HCT116 (cell line): Measurements from ENCODE around the gene TMEM141.

Experiments
- EZH2 ChIP-seq: fragments of 200-600 bp; sonication (generic); IDR thresholded peaks from 2 replicates; pipeline ENCODE4 v1.6.1; 2017; ENCODE audit warnings: antibody characterized with exemption, mixed run types
- POLR2A ChIP-seq: IDR thresholded peaks from 2 replicates; pipeline ENCODE4 v1.7.0; 2011; ENCODE audit warnings: borderline replicate concordance; ENCODE audit not compliant: insufficient read depth, insufficient read length; ENCODE audit errors: extremely low read depth
- POLR2AphosphoS5 ChIP-seq: IDR thresholded peaks from 2 replicates; pipeline ENCODE4 v1.6.1; 2011; ENCODE audit warnings: mild to moderate bottlenecking, low read depth, low read length, moderate library complexity
- RAD21 ChIP-seq: IDR thresholded peaks from 2 replicates; pipeline ENCODE4 v1.6.1; 2012; ENCODE audit warnings: low read depth, mild to moderate bottlenecking
- SIN3A ChIP-seq: IDR thresholded peaks from 2 replicates; pipeline ENCODE4 v1.6.1; 2012; ENCODE audit warnings: low read depth
- ZNF274 ChIP-seq: fragments of 200-500 bp; sonication (Bioruptor generic); IDR thresholded peaks from 2 replicates; pipeline ENCODE4 v1.6.1; 2014; ENCODE audit warnings: mild to moderate bottlenecking, low read depth, low read length, inconsistent platforms
- TF ChIP-seq, protein P1 (sequence below), 3 experiments: fragments of 200-600 bp in 1 of 3; sonication (generic) in 1 of 3; IDR thresholded peaks in 2 of 3; conservative IDR thresholded peaks in 1 of 3; 2 replicates each; pipeline ENCODE4 v1.5.1; 2012 to 2017; ENCODE audit warnings: low read depth in 2 of 3, low read length in 2 of 3, antibody characterized with exemption in 1 of 3, borderline replicate concordance in 1 of 3, control low read depth in 1 of 3, mild to moderate bottlenecking in 1 of 3, mixed read lengths in 1 of 3, mixed run types in 1 of 3, moderate library complexity in 1 of 3; ENCODE audit not compliant: insufficient read depth in 1 of 3
- TF ChIP-seq, protein P2 (sequence below): IDR thresholded peaks from 2 replicates; pipeline ENCODE4 v1.6.1; 2012
- TF ChIP-seq, protein P3 (sequence below): IDR thresholded peaks from 2 replicates; pipeline ENCODE4 v1.6.1; 2012; ENCODE audit warnings: low read depth

DNA sequence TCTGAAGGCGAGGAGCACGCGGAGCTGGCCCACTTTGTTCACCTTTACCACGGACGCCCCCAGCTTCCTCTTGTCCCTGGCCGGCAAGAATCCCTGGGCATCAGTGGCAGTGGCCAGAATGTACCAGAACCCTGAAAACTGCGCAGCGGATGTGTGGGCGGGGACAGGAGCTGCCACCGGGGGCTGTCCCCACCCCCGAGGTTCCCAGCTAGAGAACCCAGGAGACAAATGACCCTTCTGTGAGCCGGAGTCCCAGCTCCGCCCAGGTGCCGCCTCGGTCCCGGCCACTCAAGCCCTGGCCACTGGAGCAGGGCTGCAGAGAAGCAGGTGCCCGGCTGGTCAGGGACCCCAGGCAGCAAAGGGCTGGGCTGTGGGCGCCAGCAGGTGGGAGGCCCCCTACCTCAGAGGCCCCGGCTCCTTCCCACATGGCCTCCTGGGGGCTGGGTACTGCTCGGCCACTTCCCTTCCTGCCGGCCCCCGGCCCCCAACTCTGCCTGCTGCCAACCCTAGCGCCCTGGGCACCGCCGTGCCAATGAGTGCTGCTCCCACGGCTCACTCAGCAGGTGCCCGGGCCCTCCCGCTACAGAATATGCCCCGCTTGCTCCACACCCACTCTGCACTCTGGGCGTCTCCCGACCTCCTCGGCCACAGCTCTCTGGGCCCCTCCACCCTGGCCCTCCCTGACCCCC lies 49.1 kb upstream of the TMEM141 start:
- TF ChIP-seq, protein P1, sequence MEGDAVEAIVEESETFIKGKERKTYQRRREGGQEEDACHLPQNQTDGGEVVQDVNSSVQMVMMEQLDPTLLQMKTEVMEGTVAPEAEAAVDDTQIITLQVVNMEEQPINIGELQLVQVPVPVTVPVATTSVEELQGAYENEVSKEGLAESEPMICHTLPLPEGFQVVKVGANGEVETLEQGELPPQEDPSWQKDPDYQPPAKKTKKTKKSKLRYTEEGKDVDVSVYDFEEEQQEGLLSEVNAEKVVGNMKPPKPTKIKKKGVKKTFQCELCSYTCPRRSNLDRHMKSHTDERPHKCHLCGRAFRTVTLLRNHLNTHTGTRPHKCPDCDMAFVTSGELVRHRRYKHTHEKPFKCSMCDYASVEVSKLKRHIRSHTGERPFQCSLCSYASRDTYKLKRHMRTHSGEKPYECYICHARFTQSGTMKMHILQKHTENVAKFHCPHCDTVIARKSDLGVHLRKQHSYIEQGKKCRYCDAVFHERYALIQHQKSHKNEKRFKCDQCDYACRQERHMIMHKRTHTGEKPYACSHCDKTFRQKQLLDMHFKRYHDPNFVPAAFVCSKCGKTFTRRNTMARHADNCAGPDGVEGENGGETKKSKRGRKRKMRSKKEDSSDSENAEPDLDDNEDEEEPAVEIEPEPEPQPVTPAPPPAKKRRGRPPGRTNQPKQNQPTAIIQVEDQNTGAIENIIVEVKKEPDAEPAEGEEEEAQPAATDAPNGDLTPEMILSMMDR (IDR thresholded peaks at IDR 0.05 in 2 of 3, conservative IDR thresholded peaks at IDR 0.05 in 1 of 3; ENCODE audit: borderline replicate concordance in 1 of 3, insufficient read depth in 1 of 3, low read depth in 2 of 3, low read length in 2 of 3): no peak
- no peak for TF ChIP-seq POLR2AphosphoS5
- TF ChIP-seq EZH2: no peak
- TF ChIP-seq SIN3A: no peak
- TF ChIP-seq ZNF274: no peak
- TF ChIP-seq, protein P2, sequence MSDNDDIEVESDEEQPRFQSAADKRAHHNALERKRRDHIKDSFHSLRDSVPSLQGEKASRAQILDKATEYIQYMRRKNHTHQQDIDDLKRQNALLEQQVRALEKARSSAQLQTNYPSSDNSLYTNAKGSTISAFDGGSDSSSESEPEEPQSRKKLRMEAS: no peak
- TF ChIP-seq, protein P3, sequence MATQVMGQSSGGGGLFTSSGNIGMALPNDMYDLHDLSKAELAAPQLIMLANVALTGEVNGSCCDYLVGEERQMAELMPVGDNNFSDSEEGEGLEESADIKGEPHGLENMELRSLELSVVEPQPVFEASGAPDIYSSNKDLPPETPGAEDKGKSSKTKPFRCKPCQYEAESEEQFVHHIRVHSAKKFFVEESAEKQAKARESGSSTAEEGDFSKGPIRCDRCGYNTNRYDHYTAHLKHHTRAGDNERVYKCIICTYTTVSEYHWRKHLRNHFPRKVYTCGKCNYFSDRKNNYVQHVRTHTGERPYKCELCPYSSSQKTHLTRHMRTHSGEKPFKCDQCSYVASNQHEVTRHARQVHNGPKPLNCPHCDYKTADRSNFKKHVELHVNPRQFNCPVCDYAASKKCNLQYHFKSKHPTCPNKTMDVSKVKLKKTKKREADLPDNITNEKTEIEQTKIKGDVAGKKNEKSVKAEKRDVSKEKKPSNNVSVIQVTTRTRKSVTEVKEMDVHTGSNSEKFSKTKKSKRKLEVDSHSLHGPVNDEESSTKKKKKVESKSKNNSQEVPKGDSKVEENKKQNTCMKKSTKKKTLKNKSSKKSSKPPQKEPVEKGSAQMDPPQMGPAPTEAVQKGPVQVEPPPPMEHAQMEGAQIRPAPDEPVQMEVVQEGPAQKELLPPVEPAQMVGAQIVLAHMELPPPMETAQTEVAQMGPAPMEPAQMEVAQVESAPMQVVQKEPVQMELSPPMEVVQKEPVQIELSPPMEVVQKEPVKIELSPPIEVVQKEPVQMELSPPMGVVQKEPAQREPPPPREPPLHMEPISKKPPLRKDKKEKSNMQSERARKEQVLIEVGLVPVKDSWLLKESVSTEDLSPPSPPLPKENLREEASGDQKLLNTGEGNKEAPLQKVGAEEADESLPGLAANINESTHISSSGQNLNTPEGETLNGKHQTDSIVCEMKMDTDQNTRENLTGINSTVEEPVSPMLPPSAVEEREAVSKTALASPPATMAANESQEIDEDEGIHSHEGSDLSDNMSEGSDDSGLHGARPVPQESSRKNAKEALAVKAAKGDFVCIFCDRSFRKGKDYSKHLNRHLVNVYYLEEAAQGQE: no peak
- no peak for TF ChIP-seq RAD21
- no peak for TF ChIP-seq POLR2A
